Natural killer cell (primary cell): ENCODE data around the gene WNK3. TPM values are rescaled to one million over a fixed set of nuclear protein-coding genes. Genes with fewer than 3 reads are reported as not detected.

Experiments used
- ATAC-seq, 3 donors: fragments of 150-1000 bp in 2 of 3; fragments of 200-7000 bp in 1 of 3; cut with Tn5 transposase; 1 replicate in 1 of 3; 2 replicates in 2 of 3; pipeline ENCODE4 v1.10.0; 2021; ENCODE audit warnings: mild to moderate bottlenecking in 2 of 3, moderate library complexity in 2 of 3
- DNase-seq, 2 donors: peaks; one replicate each; pipeline versions ENCODE4 v3.0.0 to v3.0.0-alpha.2; 2013 to 2021; ENCODE audit warnings: mixed read lengths in 1 of 2
- H3K27ac ChIP-seq: one replicate; pipeline ENCODE4 v1.5.1; 2013; ENCODE audit warnings: mild to moderate bottlenecking, low read length
- H3K27me3 ChIP-seq: one replicate; pipeline ENCODE4 v1.6.1; 2013; ENCODE audit warnings: low read length; ENCODE audit not compliant: control insufficient read depth, insufficient read depth
- H3K36me3 ChIP-seq: one replicate; pipeline ENCODE4 v1.6.1; 2013; ENCODE audit warnings: low read length; ENCODE audit not compliant: control insufficient read depth, insufficient read depth
- H3K4me1 ChIP-seq: one replicate; pipeline ENCODE4 v1.6.1; 2013; ENCODE audit warnings: low read length; ENCODE audit not compliant: control insufficient read depth, insufficient read depth
- H3K4me3 ChIP-seq: one replicate; pipeline ENCODE4 v1.5.1; 2013; ENCODE audit warnings: low read length
- H3K9me3 ChIP-seq: one replicate; pipeline ENCODE4 v1.6.1; 2013; ENCODE audit warnings: low read length; ENCODE audit not compliant: control insufficient read depth, insufficient read depth
- H3K27ac Mint-ChIP-seq, 2 donors: one replicate each; pipeline ENCODE4 v1.8.0; 2022; ENCODE audit warnings: mild to moderate bottlenecking in 2 of 2, mixed read lengths in 2 of 2, moderate library complexity in 1 of 2
- H3K27me3 Mint-ChIP-seq, 2 donors: one replicate each; pipeline ENCODE4 v1.8.0; 2022; ENCODE audit warnings: low read depth in 2 of 2, mixed read lengths in 2 of 2
- H3K36me3 Mint-ChIP-seq: one replicate; pipeline ENCODE4 v1.8.0; 2022; ENCODE audit warnings: mixed read lengths
- H3K4me1 Mint-ChIP-seq, 2 donors: one replicate each; pipeline ENCODE4 v1.8.0; 2022; ENCODE audit warnings: mixed read lengths in 2 of 2
- H3K4me3 Mint-ChIP-seq: one replicate; pipeline ENCODE4 v1.8.0; 2022; ENCODE audit warnings: mild to moderate bottlenecking, moderate library complexity, mixed read lengths
- H3K9me3 Mint-ChIP-seq, 2 donors: one replicate each; pipeline ENCODE4 v1.8.0; 2022; ENCODE audit warnings: mixed read lengths in 2 of 2
- intact Hi-C: fragments of 100-400 bp; cut with micrococcal nuclease; formaldehyde crosslinking; loops from one replicate; pipeline ENCODE4 v1.14.2; 2022
- total RNA-seq, 4 donors: library from RNA; stranded (reverse); fragments of 120-200 nt in 1 of 4; gene quantifications; one replicate each; pipeline versions ENCODE4 v1.2.3 to v1.2.4, GENCODE V29; 2013 to 2022
- TF ChIP-seq, protein P1 (sequence below): fragments of 200-600 bp; IDR thresholded peaks from one replicate; pipeline ENCODE4 v1.8.0; 2022; ENCODE audit warnings: antibody characterized with exemption

Gene WNK3
- total RNA-seq, 3 donors from 2014 or later (not counting 1 experiment from before 2014, with no cell fraction given), result 0.05 to 0.13 TPM; not detected in 1

DNA sequence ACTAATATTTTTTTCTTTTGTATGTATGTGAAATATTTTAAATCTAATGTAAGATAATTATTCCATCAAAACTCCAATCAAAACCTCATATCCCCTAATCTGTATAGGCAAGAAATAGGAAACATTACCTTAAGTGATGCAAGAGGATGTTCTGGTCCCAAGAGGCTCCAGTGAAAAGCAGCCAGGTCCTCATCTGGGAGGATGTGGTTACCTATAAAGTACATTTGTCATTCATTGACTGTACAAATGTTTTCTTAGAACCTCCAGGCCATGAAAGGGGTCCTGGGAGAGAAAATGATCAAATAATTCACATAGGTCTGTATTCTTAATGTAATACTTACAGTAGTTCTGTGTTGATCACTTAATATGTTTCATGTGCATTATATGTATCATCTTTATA is 200.3 kb downstream of the WNK3 start:
- H3K4me1 ChIP-seq, result no peaks in the 10 kb centered on the region
- ATAC-seq, result no peak
- intact Hi-C loops, result no loop called here
- Mint-ChIP-seq H3K27ac (no peak overlapping the region), H3K27me3 (no peaks in the 10 kb centered on the region), H3K4me3 (no peak overlapping the region), H3K36me3 (no peaks in the 10 kb centered on the region), H3K9me3 (no peaks in the 10 kb centered on the region), H3K4me1 (no peaks in the 10 kb centered on the region)
- no peak overlapping the region for H3K27ac ChIP-seq
- no peaks in the 10 kb centered on the region for H3K9me3 ChIP-seq
- H3K36me3 ChIP-seq, result no peaks in the 10 kb centered on the region
- DNase-seq, result no peak
- H3K27me3 ChIP-seq, result no peaks in the 10 kb centered on the region
- TF ChIP-seq, protein P1, sequence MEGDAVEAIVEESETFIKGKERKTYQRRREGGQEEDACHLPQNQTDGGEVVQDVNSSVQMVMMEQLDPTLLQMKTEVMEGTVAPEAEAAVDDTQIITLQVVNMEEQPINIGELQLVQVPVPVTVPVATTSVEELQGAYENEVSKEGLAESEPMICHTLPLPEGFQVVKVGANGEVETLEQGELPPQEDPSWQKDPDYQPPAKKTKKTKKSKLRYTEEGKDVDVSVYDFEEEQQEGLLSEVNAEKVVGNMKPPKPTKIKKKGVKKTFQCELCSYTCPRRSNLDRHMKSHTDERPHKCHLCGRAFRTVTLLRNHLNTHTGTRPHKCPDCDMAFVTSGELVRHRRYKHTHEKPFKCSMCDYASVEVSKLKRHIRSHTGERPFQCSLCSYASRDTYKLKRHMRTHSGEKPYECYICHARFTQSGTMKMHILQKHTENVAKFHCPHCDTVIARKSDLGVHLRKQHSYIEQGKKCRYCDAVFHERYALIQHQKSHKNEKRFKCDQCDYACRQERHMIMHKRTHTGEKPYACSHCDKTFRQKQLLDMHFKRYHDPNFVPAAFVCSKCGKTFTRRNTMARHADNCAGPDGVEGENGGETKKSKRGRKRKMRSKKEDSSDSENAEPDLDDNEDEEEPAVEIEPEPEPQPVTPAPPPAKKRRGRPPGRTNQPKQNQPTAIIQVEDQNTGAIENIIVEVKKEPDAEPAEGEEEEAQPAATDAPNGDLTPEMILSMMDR, result no peak
- H3K4me3 ChIP-seq, result no peak overlapping the region

Other genes starting within 250 kb of the WNK3 start
- 10 to 100 TPM in 2 of 3 donors, 1 to 10 TPM in 1; 9.5 to 15.4 (median 11.8) TPM for gene FAM120C, start 174.8 kb downstream of the WNK3 start, total RNA-seq
- 10 to 100 TPM; 39.0 to 40.4 (median 40.0) TPM for gene TSR2, start 82.4 kb upstream of the WNK3 start, total RNA-seq
- under 1 TPM in 1 of 3 donors, not detected in 2; 0.07 TPM for gene FGD1, start 138.2 kb upstream of the WNK3 start, total RNA-seq
- gene GNL3L, start 172.2 kb upstream of the WNK3 start, total RNA-seq, result 10 to 100 TPM; 44.5 to 50.0 (median 49.2) TPM